Caco-2 (cell line): ENCODE measurements around the gene CRYBG3. TPM values are rescaled to one million over a fixed set of nuclear protein-coding genes. Genes with fewer than 3 reads are reported as not detected.
A peak's percentile ranks its signal among the peaks of the same experiment; 100 is the strongest.

Experiments used
- BruUV-seq: library from RNA; stranded (reverse); fragments of 400-500 nt; replicated peaks from 2 replicates; lab custom pipeline; 2021; lab: Mats Ljungman, UMichigan
- CTCF ChIA-PET: fragments of 300-600 bp; sonication (Branson Sonifier 250); formaldehyde crosslinking; loops from one replicate; lab custom pipeline; 2022; ENCODE audit warnings: antibody characterized with exemption; lab: Charles Lee
- POLR2A ChIA-PET: fragments of 300-600 bp; sonication (Branson Sonifier 250); formaldehyde crosslinking; loops from one replicate; lab custom pipeline; 2022; ENCODE audit warnings: antibody characterized with exemption; lab: Charles Lee
- DNase-seq, 2 experiments: peaks; one replicate each; pipeline versions ENCODE4 v3.0.0 to v3.0.0-alpha.2; 2020 to 2022
- H3K27me3 ChIP-seq: replicated peaks from 2 replicates; pipeline ENCODE4 v1.6.0; 2011; ENCODE audit warnings: low read length; ENCODE audit not compliant: control insufficient read depth, insufficient read depth
- H3K36me3 ChIP-seq: 2 replicates; pipeline ENCODE4 v1.5.1; 2011; ENCODE audit warnings: low read length; ENCODE audit not compliant: control insufficient read depth, insufficient read depth
- H3K4me1 ChIP-seq: fragments of 250-450 bp; sonication (Bioruptor Pico); 2 replicates; pipeline ENCODE4 v1.5.1; 2020; ENCODE audit warnings: mild to moderate bottlenecking
- H3K4me3 ChIP-seq: 2 replicates; pipeline ENCODE4 v1.5.1; 2011; ENCODE audit warnings: low read depth, mild to moderate bottlenecking, control low read depth, low read length
- H3K9me3 ChIP-seq: fragments of 250-450 bp; sonication (Bioruptor Pico); 2 replicates; pipeline ENCODE4 v1.5.1; 2020; ENCODE audit warnings: mild to moderate bottlenecking, moderate library complexity
- H3K27ac Mint-ChIP-seq: one replicate; pipeline ENCODE4 v1.8.0; 2022; ENCODE audit warnings: mixed read lengths; ENCODE audit not compliant: unreplicated experiment
- H3K27me3 Mint-ChIP-seq: one replicate; pipeline ENCODE4 v1.8.0; 2022; ENCODE audit warnings: mixed read lengths; ENCODE audit not compliant: insufficient read depth, unreplicated experiment
- H3K36me3 Mint-ChIP-seq: one replicate; pipeline ENCODE4 v1.8.0; 2022; ENCODE audit warnings: mild to moderate bottlenecking, mixed read lengths; ENCODE audit not compliant: insufficient read depth, unreplicated experiment
- H3K4me1 Mint-ChIP-seq: one replicate; pipeline ENCODE4 v1.8.0; 2022; ENCODE audit warnings: low read depth, mixed read lengths; ENCODE audit not compliant: unreplicated experiment
- H3K4me3 Mint-ChIP-seq: one replicate; pipeline ENCODE4 v1.8.0; 2022; ENCODE audit warnings: mild to moderate bottlenecking, moderate library complexity, mixed read lengths; ENCODE audit not compliant: unreplicated experiment
- H3K9me3 Mint-ChIP-seq: one replicate; pipeline ENCODE4 v1.8.0; 2022; ENCODE audit warnings: mixed read lengths; ENCODE audit not compliant: unreplicated experiment
- intact Hi-C: fragments of 100-400 bp; cut with micrococcal nuclease; formaldehyde crosslinking; loops from one replicate; pipeline ENCODE4 v1.10.0; 2022; ENCODE audit not compliant: unreplicated experiment
- total RNA-seq: library from RNA; stranded (reverse); gene quantifications from 2 replicates; pipeline ENCODE4 v1.2.3, GENCODE V29; 2022
- TF ChIP-seq, protein P1 (sequence below), 2 experiments: fragments of 200-600 bp in 1 of 2; IDR thresholded peaks; 1 replicate in 1 of 2; 2 replicates in 1 of 2; pipeline versions ENCODE4 v1.5.1 to v1.8.0; 2011 to 2022; ENCODE audit warnings: antibody characterized with exemption in 1 of 2, control low read depth in 1 of 2, inconsistent platforms in 1 of 2, low read depth in 1 of 2, low read length in 1 of 2, mild to moderate bottlenecking in 1 of 2, moderate library complexity in 1 of 2; ENCODE audit not compliant: insufficient read depth in 1 of 2, severe bottlenecking in 1 of 2, unreplicated experiment in 1 of 2

The CRYBG3 gene
- total RNA-seq, 1 experiment from 2014 or later = 1.3 TPM

GRCh38 chr3:97927704-97928103 lies 105.9 kb downstream of the CRYBG3 start:
- H3K27me3 ChIP-seq = no peaks in the 10 kb centered on the region
- ChIA-PET CTCF (no interaction called here), POLR2A (no interaction called here)
- H3K36me3 ChIP-seq = no peaks in the 10 kb centered on the region
- TF ChIP-seq, protein P1, sequence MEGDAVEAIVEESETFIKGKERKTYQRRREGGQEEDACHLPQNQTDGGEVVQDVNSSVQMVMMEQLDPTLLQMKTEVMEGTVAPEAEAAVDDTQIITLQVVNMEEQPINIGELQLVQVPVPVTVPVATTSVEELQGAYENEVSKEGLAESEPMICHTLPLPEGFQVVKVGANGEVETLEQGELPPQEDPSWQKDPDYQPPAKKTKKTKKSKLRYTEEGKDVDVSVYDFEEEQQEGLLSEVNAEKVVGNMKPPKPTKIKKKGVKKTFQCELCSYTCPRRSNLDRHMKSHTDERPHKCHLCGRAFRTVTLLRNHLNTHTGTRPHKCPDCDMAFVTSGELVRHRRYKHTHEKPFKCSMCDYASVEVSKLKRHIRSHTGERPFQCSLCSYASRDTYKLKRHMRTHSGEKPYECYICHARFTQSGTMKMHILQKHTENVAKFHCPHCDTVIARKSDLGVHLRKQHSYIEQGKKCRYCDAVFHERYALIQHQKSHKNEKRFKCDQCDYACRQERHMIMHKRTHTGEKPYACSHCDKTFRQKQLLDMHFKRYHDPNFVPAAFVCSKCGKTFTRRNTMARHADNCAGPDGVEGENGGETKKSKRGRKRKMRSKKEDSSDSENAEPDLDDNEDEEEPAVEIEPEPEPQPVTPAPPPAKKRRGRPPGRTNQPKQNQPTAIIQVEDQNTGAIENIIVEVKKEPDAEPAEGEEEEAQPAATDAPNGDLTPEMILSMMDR (IDR thresholded peaks at IDR 0.05; ENCODE audit: insufficient read depth in 1 of 2, low read depth in 1 of 2, low read length in 1 of 2, severe bottlenecking in 1 of 2, unreplicated experiment in 1 of 2) = no peak
- peaks cover 17% of the 10 kb centered on the region for H3K4me1 ChIP-seq
- H3K4me3 ChIP-seq = no peak overlapping the region
- H3K9me3 ChIP-seq = no peaks in the 10 kb centered on the region
- Mint-ChIP-seq H3K27me3 (no peaks in the 10 kb centered on the region), H3K4me1 (peaks cover 15% of the 10 kb centered on the region), H3K4me3 (no peak overlapping the region), H3K9me3 (no peaks in the 10 kb centered on the region), H3K36me3 (no peaks in the 10 kb centered on the region), H3K27ac (no peak overlapping the region)
- peak in 1 of 2 experiments; percentile 30 for DNase-seq
- no TSS peak for BruUV-seq
- intact Hi-C loops = loop anchor here (5.0 kb wide), 1 partner anchor 45 kb away; the partner anchor contains the start of gene RIOX2

GRCh38 chr3:97928986-97929385 lies 107.2 kb downstream of the CRYBG3 start:
- H3K4me1 Mint-ChIP-seq = peaks cover 17% of the 10 kb centered on the region
- DNase-seq = no peak
- TF ChIP-seq, protein P1 (IDR thresholded peaks at IDR 0.05; ENCODE audit: insufficient read depth in 1 of 2, low read depth in 1 of 2, low read length in 1 of 2, severe bottlenecking in 1 of 2, unreplicated experiment in 1 of 2) = no peak
- H3K9me3 Mint-ChIP-seq = no peaks in the 10 kb centered on the region
- Histone ChIP-seq H3K4me1 (peaks cover 17% of the 10 kb centered on the region), H3K27me3 (no peaks in the 10 kb centered on the region), H3K4me3 (no peak overlapping the region), H3K9me3 (no peaks in the 10 kb centered on the region), H3K36me3 (no peaks in the 10 kb centered on the region)
- intact Hi-C loops = loop anchor here (5.0 kb wide), 1 partner anchor 43 kb away; the partner anchor contains the start of gene RIOX2
- no peaks in the 10 kb centered on the region for H3K36me3 Mint-ChIP-seq
- no peak overlapping the region for H3K27ac Mint-ChIP-seq
- no TSS peak for BruUV-seq
- no peak overlapping the region for H3K4me3 Mint-ChIP-seq
- POLR2A ChIA-PET = no interaction called here
- no peaks in the 10 kb centered on the region for H3K27me3 Mint-ChIP-seq
- CTCF ChIA-PET = no interaction called here

DNA sequence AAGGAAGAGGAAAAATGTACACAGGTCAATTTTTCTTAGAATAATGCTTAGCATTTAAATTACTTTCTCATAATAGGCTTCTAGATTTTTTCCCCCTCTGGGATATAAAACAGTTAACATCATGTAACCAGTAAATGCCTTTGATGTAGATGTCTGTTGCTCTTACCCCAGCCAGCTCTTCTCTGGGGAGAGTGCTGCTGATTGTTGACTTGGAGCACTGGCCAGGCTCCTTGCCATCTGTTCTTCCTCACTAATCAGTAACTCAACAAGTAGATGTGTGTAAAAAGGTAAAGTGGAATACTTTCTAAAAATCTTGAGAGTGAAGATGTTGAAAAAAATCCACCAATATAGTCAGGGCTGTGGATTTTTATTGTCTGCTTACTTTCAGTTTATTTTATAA lies 108.2 kb downstream of the CRYBG3 start:
- H3K9me3 Mint-ChIP-seq = no peaks in the 10 kb centered on the region

More for the DNA sequence above, 108.2 kb downstream of the CRYBG3 start:
- H3K36me3 ChIP-seq = no peaks in the 10 kb centered on the region
- Mint-ChIP-seq H3K4me3 (no peak overlapping the region), H3K4me1 (peaks cover 17% of the 10 kb centered on the region), H3K27ac (no peak overlapping the region), H3K27me3 (no peaks in the 10 kb centered on the region), H3K36me3 (no peaks in the 10 kb centered on the region)
- no peaks in the 10 kb centered on the region for H3K9me3 ChIP-seq
- peaks cover 17% of the 10 kb centered on the region for H3K4me1 ChIP-seq
- ChIA-PET CTCF (no interaction called here), POLR2A (no interaction called here)
- BruUV-seq = no TSS peak
- DNase-seq = no peak
- no peak overlapping the region for H3K4me3 ChIP-seq
- H3K27me3 ChIP-seq = no peaks in the 10 kb centered on the region
- TF ChIP-seq, protein P1 (IDR thresholded peaks at IDR 0.05; ENCODE audit: insufficient read depth in 1 of 2, low read depth in 1 of 2, low read length in 1 of 2, severe bottlenecking in 1 of 2, unreplicated experiment in 1 of 2) = no peak
- intact Hi-C loops = no loop called here
